ENCODE results near the gene SEMA3D. TPM values are rescaled to one million over a fixed set of nuclear protein-coding genes. Genes with fewer than 3 reads are reported as not detected.

The SEMA3D gene
- polyA plus RNA-seq, 2 of the 4 experiments (the other 2 are of a cell fraction): 0.04 to 0.13 TPM

- CTCF ChIA-PET: no interaction called here
- DNase-seq (ENCODE audit: low read depth in 1 of 2, low spot score in 1 of 2) (no peak), FAIRE-seq (no peak), ATAC-seq (no peak)
- no peaks in the 10 kb centered on the region for H3K9me3 ChIP-seq
- no peak overlapping the region for H3K4me2 ChIP-seq
- no peak overlapping the region for H3K4me3 ChIP-seq
- POLR2A ChIA-PET: no interaction called here
- TF ChIP-seq ZC3H11A (IDR thresholded peaks at IDR 0.05) (no peak), RCOR1 (IDR thresholded peaks at IDR 0.05; ENCODE audit: low read depth, low read length) (no peak), FOSB (CRISPR knock-in tag; IDR thresholded peaks at IDR 0.05) (no peak), HEYL (CRISPR knock-in tag; IDR thresholded peaks at IDR 0.05) (no peak), TFCP2L1 (CRISPR knock-in tag; IDR thresholded peaks at IDR 0.05) (no peak), HOXB13 (CRISPR knock-in tag; IDR thresholded peaks at IDR 0.05; ENCODE audit: low read depth) (no peak), NFE2L2 (conservative IDR thresholded peaks at IDR 0.05; ENCODE audit: low read length) (no peak), NR3C1 (IDR thresholded peaks at IDR 0.05) (no peak), JUNB (IDR thresholded peaks at IDR 0.05) (no peak), USF2 (IDR thresholded peaks at IDR 0.05) (no peak), HOXB5 (CRISPR knock-in tag; IDR thresholded peaks at IDR 0.05) (no peak), HDAC2 (IDR thresholded peaks at IDR 0.05) (no peak), BHLHE40 (IDR thresholded peaks at IDR 0.05; ENCODE audit: low read depth, low read length) (no peak), EHF (CRISPR knock-in tag; IDR thresholded peaks at IDR 0.05) (no peak), POLR2A (IDR thresholded peaks at IDR 0.05; ENCODE audit: low read length) (no peak), CEBPB (IDR thresholded peaks at IDR 0.05) (no peak), JUN (IDR thresholded peaks at IDR 0.05) (no peak)
- WGBS (ENCODE audit: missing lambda C conversion rate): 21% methylated on average over 3 of the region's 3 CpGs
- no peaks in the 10 kb centered on the region for H3K4me1 ChIP-seq
- H3K27ac ChIP-seq: no peak overlapping the region
Observed at GRCh38 chr7:85090919-85091564, 95.8 kb downstream of the SEMA3D start.

GRCh38 chr7:85090143-85090542 is 96.7 kb downstream of the SEMA3D start:
- H3K4me2 ChIP-seq: no peak overlapping the region
- DNase-seq (ENCODE audit: low read depth in 1 of 2, low spot score in 1 of 2) (no peak), ATAC-seq (no peak), FAIRE-seq (no peak)
- H3K27ac ChIP-seq: no peak overlapping the region
- no peaks in the 10 kb centered on the region for H3K9me3 ChIP-seq
- WGBS (ENCODE audit: missing lambda C conversion rate): 31% methylated on average over 6 of the region's 6 CpGs
- ChIA-PET CTCF (interaction anchor here (0.7 kb wide), 1 partner anchor 15 kb away, joined by 3 read pairs; no protein-coding TSS in a partner anchor), POLR2A (no interaction called here)
- H3K4me1 ChIP-seq: no peaks in the 10 kb centered on the region
- TF ChIP-seq MAX (IDR thresholded peaks at IDR 0.05) (no peak), POLR2A (IDR thresholded peaks at IDR 0.05; ENCODE audit: low read length) (no peak), PHF8 (IDR thresholded peaks at IDR 0.05; ENCODE audit: borderline replicate concordance, low read depth) (no peak), NFE2L2 (conservative IDR thresholded peaks at IDR 0.05; ENCODE audit: low read length) (no peak), POLR2AphosphoS2 (conservative IDR thresholded peaks at IDR 0.05; ENCODE audit: low read length) (no peak), ZNF302 (CRISPR knock-in tag; IDR thresholded peaks at IDR 0.05) (no peak), ZSCAN20 (CRISPR knock-in tag; IDR thresholded peaks at IDR 0.05) (no peak), RCOR1 (IDR thresholded peaks at IDR 0.05; ENCODE audit: low read depth, low read length) (no peak), HOXB13 (CRISPR knock-in tag; IDR thresholded peaks at IDR 0.05; ENCODE audit: low read depth) (no peak), RNF2 (IDR thresholded peaks at IDR 0.05; ENCODE audit: borderline replicate concordance, low read depth) (no peak), HES2 (IDR thresholded peaks at IDR 0.05) (no peak), FOXS1 (CRISPR knock-in tag; IDR thresholded peaks at IDR 0.05) (no peak), CEBPB (IDR thresholded peaks at IDR 0.05) (no peak), KDM1A (IDR thresholded peaks at IDR 0.05; ENCODE audit: low read depth) (no peak), ZC3H11A (IDR thresholded peaks at IDR 0.05) (no peak), HOXB5 (CRISPR knock-in tag; IDR thresholded peaks at IDR 0.05) (no peak), HOXA7 (CRISPR knock-in tag; IDR thresholded peaks at IDR 0.05) (no peak), RFX5 (IDR thresholded peaks at IDR 0.05) (no peak), CHD2 (IDR thresholded peaks at IDR 0.05; ENCODE audit: low read length, partially characterized antibody) (no peak), HMGXB4 (CRISPR knock-in tag; IDR thresholded peaks at IDR 0.05; ENCODE audit: borderline replicate concordance) (no peak)
- no peak overlapping the region for H3K4me3 ChIP-seq
